Right lobe of liver (tissue), 6 donors: ENCODE measurements around the gene CD300A. TPM values are rescaled to one million over a fixed set of nuclear protein-coding genes. Genes with fewer than 3 reads are reported as not detected.

Experiments
- ATAC-seq, 4 donors: fragments of 200-7000 bp; cut with Tn5 transposase; one replicate each; pipeline ENCODE4 v1.9.1; 2020; ENCODE audit warnings: mild to moderate bottlenecking in 4 of 4, moderate library complexity in 4 of 4
- DNase-seq, 3 donors: peaks; one replicate each; pipeline ENCODE4 v3.0.0-alpha.2; 2020
- H3K27ac ChIP-seq, 3 donors: fragments of 200-600 bp; one replicate each; pipeline ENCODE4 v1.8.0; 2022
- H3K27me3 ChIP-seq, 2 donors: fragments of 200-600 bp; one replicate each; pipeline ENCODE4 v1.8.0; 2022
- H3K36me3 ChIP-seq, 4 donors: fragments of 200-600 bp; sonication (generic) in 1 of 4; one replicate each; pipeline versions ENCODE4 v1.5.1 to v1.8.0; 2017 to 2022; ENCODE audit warnings: control low read depth in 1 of 4
- H3K4me1 ChIP-seq, 4 donors: fragments of 200-600 bp; sonication (generic) in 1 of 4; one replicate each; pipeline versions ENCODE4 v1.5.1 to v1.8.0; 2017 to 2022; ENCODE audit warnings: control low read depth in 1 of 4
- H3K4me3 ChIP-seq, 3 donors: fragments of 200-600 bp; one replicate each; pipeline ENCODE4 v1.8.0; 2022
- H3K9me3 ChIP-seq, 4 donors: fragments of 200-600 bp; sonication (generic) in 1 of 4; one replicate each; pipeline versions ENCODE4 v1.5.1 to v1.8.0; 2017 to 2022; ENCODE audit warnings: control low read depth in 1 of 4
- POLR2A ChIP-seq: fragments of 450-650 bp; IDR thresholded peaks from one replicate; pipeline ENCODE4 v1.6.1; 2017; ENCODE audit warnings: antibody characterized with exemption, mild to moderate bottlenecking
- WGBS: methylation state at CpG from one replicate; pipeline ENCODE4 v1.1.6; 2018; ENCODE audit warnings: low coverage, low lambda C conversion rate; ENCODE audit not compliant: insufficient coverage; ENCODE audit errors: missing lambda C conversion rate; 5-methylcytosine and 5-hydroxymethylcytosine counted together
- intact Hi-C, 2 donors: fragments of 100-400 bp; cut with DNase I; formaldehyde crosslinking; loops; one replicate each; pipeline versions ENCODE4 v1.11.2 to v1.14.1; 2022
- total RNA-seq, 6 experiments: library from RNA; depleted of rRNA in 2 of 6; stranded (reverse); fragments of >200 nt in 2 of 6; fragmentation: NEBNext Ultra II Directional in 3 of 6; extraction: Animal tissue kit (Norgen Biotek cat#: 25700) in 3 of 6; gene quantifications; one replicate each; pipeline versions ENCODE4 v1.1.0 to v1.2.4, GENCODE V29; 2016 to 2023
- TF ChIP-seq, protein P1 (sequence below), 4 donors: fragments of 200-600 bp in 3 of 4; fragments of 450-650 bp in 1 of 4; IDR thresholded peaks; one replicate each; pipeline versions ENCODE4 v1.5.1 to v1.8.0; 2016 to 2022; ENCODE audit warnings: antibody characterized with exemption in 4 of 4, mild to moderate bottlenecking in 2 of 4
- donor health status: DM: no; HTN: yes; CAD: no.
- donor health status: DM: no; HTN: no; CAD: no.
- donor health status: DM: no; HTN: no; CAD: no.
- donor health status: DM: no; HTN: yes; CAD: no.
- donor health status: DM: no; HTN: yes; CAD: no.

Gene CD300A
- total RNA-seq, 6 experiments from 2014 or later: 4.8 to 16.6 (median 6.6) TPM

DNA sequence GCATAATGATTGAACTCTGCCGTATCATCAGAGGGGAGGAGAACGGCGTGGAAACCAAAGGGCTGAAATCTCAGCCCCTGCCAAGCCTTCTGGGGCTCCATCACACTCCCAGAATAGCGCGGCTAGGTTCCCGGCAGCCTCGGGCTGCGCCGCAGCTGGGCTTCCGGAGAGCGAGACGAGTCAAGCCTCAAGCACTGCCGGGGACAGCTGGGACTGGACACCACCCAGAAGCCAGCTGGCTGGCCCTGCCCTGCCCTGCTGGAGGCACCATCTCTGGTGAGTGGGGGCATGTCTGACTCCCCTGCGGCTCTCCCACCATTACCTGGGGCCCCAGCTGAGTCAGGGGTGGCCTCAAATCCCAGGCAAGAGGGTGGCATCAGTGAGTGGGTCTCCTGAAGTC is 41.8 kb upstream of the CD300A start:
- no peak overlapping the region for H3K4me3 ChIP-seq
- no peak for TF ChIP-seq POLR2A
- TF ChIP-seq, protein P1, sequence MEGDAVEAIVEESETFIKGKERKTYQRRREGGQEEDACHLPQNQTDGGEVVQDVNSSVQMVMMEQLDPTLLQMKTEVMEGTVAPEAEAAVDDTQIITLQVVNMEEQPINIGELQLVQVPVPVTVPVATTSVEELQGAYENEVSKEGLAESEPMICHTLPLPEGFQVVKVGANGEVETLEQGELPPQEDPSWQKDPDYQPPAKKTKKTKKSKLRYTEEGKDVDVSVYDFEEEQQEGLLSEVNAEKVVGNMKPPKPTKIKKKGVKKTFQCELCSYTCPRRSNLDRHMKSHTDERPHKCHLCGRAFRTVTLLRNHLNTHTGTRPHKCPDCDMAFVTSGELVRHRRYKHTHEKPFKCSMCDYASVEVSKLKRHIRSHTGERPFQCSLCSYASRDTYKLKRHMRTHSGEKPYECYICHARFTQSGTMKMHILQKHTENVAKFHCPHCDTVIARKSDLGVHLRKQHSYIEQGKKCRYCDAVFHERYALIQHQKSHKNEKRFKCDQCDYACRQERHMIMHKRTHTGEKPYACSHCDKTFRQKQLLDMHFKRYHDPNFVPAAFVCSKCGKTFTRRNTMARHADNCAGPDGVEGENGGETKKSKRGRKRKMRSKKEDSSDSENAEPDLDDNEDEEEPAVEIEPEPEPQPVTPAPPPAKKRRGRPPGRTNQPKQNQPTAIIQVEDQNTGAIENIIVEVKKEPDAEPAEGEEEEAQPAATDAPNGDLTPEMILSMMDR (IDR thresholded peaks at IDR 0.05): no peak
- no peaks in the 10 kb centered on the region for H3K27me3 ChIP-seq
- H3K9me3 ChIP-seq: no peaks in the 10 kb centered on the region
- no peak for DNase-seq
- no peak overlapping the region for H3K27ac ChIP-seq
- 90% methylated on average over 2 of the region's 14 CpGs for whole genome bisulfite sequencing
- intact Hi-C loops: no loop called here
- no peak for ATAC-seq
- no peaks in the 10 kb centered on the region for H3K36me3 ChIP-seq
- peaks cover 0 to 32% (median 17%) of the 10 kb centered on the region in 4 donors for H3K4me1 ChIP-seq

DNA sequence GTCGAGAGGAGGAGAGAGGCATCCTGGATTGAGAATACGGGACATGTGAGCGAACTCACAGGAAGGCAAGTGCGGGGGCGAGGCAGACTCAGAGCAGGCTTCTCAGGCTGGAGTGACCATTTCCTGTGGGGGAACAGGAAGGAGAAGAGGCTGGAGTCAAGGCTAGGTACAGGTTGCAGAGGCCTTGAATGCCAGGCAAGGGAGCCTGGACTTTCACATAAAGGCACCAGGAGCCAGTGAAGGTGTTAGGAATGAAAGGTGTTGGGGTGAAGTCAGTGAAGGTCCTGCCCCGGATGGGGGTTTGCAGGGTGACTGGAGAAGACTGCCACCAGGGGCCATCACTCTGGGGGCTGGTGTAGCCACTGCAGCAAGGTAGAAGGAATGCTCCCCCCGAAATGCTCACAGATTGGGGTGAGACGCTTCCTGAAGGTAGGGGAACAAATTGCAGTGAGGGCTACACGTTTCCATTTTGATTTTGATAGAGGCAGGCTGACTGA is 39.8 kb upstream of the CD300A start:
- H3K4me1 ChIP-seq: peaks cover 0 to 34% (median 18%) of the 10 kb centered on the region in 4 donors
- no peaks in the 10 kb centered on the region for H3K36me3 ChIP-seq
- peak overlapping the region in 2 of 3 donors; percentile 7 to 29 for H3K4me3 ChIP-seq
- ATAC-seq: no peak
- H3K9me3 ChIP-seq: no peaks in the 10 kb centered on the region
- WGBS: 45% methylated on average over 5 of the region's 9 CpGs
- TF ChIP-seq, protein P1 (IDR thresholded peaks at IDR 0.05): no peak
- TF ChIP-seq POLR2A: no peak
- H3K27me3 ChIP-seq: no peaks in the 10 kb centered on the region
- intact Hi-C loops: no loop called here
- peak overlapping the region; percentile 77 to 93 (median 83) for H3K27ac ChIP-seq
- no peak for DNase-seq

DNA sequence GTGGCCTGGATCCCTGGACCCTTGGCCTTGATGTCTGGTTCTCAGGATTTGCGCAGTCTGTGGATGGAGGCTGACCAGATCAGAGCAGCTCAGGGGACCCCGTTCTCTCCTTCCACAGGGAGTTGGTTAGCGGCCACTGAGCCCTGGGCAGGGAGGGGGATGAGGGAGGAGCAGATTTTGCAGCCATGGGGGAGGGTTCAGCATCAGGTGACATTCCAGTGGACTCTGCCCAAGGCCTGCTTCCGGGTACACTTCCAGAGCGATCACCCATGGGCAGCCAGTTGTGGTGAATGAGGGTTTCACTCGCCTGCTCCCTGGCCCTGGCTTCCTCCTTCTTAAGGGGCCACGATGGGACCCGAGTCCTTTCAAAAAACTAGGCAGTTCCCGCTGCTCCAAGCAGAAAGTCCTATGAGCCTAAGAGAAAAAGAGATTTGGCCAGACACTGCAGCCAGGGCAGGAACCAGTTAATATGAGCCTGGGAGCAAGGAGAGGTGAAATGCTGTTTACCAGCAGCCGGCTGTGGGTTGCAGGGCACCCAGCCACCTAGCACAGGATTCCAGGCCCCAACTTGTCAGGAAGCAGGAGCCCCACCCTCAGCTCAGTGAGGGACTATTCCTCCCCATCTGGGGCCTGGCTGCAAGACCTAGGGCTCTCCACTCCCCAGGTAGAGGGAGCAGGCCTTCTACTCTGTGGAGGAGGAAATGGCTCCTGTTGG is 39.2 kb upstream of the CD300A start:
- TF ChIP-seq, protein P1 (IDR thresholded peaks at IDR 0.05): no peak
- TF ChIP-seq POLR2A: peak; percentile 81
- Histone ChIP-seq H3K9me3 (no peaks in the 10 kb centered on the region), H3K27ac (peak overlapping the region; percentile 77 to 93 (median 83)), H3K27me3 (no peaks in the 10 kb centered on the region), H3K4me1 (peaks cover 0 to 34% (median 18%) of the 10 kb centered on the region in 4 donors), H3K4me3 (peak overlapping the region in 2 of 3 donors; percentile 7 to 29), H3K36me3 (no peaks in the 10 kb centered on the region)
- peak; percentile 83 to 92 (median 86) for DNase-seq
- ATAC-seq: peak; percentile 46 to 68 (median 62)
- 24% methylated on average over 3 of the region's 10 CpGs for WGBS
- intact Hi-C loops: no loop called here

DNA sequence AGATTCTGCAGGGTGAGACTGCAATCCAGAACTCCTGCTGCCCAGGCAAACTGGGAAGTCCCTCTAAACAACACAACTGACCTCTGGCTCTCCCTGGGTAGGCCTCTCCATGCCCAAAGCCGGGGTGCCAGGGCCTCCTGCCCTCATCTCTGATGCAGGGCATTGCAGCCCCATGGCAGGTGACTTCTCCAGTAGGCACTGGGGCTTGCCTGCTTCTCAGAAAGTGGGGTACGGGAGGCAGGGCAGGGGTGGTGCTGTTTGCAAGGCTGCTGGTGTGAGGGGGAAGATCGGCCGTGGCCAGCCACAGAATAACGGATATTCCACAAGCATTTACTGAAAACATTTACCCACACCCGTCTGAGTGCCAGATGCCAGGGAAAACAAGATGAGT is 38.7 kb upstream of the CD300A start:
- Histone ChIP-seq H3K27me3 (no peaks in the 10 kb centered on the region), H3K4me3 (peak overlapping the region in 1 of 3 donors; percentile 22), H3K36me3 (no peaks in the 10 kb centered on the region), H3K27ac (peak overlapping the region; percentile 77 to 93 (median 83)), H3K9me3 (no peaks in the 10 kb centered on the region), H3K4me1 (peaks cover 0 to 34% (median 18%) of the 10 kb centered on the region in 4 donors)
- no peak for TF ChIP-seq POLR2A
- TF ChIP-seq, protein P1 (IDR thresholded peaks at IDR 0.05): no peak
- no peak for ATAC-seq
- 29% methylated on average over 6 of the region's 6 CpGs for WGBS
- intact Hi-C loops: no loop called here
- DNase-seq: no peak
